Neuronal stem cell (in vitro differentiated cells): ENCODE data around the gene CALHM1.

Experiments
- DNase-seq: peaks from one replicate; pipeline ENCODE4 v3.0.0-alpha.2; 2013; ENCODE audit warnings: low spot score
- H2AFZ ChIP-seq: one replicate; pipeline ENCODE4 v1.6.1; 2013; ENCODE audit warnings: mild to moderate bottlenecking, low read length, inconsistent platforms
- H2AK5ac ChIP-seq: 2 replicates; pipeline ENCODE4 v1.6.1; 2013; ENCODE audit warnings: low read depth, mild to moderate bottlenecking, inconsistent platforms, low read length, moderate library complexity, mixed read lengths
- H2BK120ac ChIP-seq: 2 replicates; pipeline ENCODE4 v1.6.1; 2013; ENCODE audit warnings: low read depth, mild to moderate bottlenecking, inconsistent platforms, low read length, moderate library complexity, mixed read lengths
- H2BK12ac ChIP-seq: one replicate; pipeline ENCODE4 v1.6.1; 2013; ENCODE audit warnings: low read length, inconsistent platforms
- H2BK15ac ChIP-seq: 2 replicates; pipeline ENCODE4 v1.6.1; 2013; ENCODE audit warnings: mild to moderate bottlenecking, low read length, inconsistent platforms, mixed read lengths
- H2BK5ac ChIP-seq: one replicate; pipeline ENCODE4 v1.6.1; 2013; ENCODE audit warnings: inconsistent platforms, mild to moderate bottlenecking, low read length, moderate library complexity
- H3K14ac ChIP-seq: one replicate; pipeline ENCODE4 v1.6.1; 2013; ENCODE audit warnings: low read length, inconsistent platforms
- H3K18ac ChIP-seq: 2 replicates; pipeline ENCODE4 v1.6.1; 2013; ENCODE audit warnings: low read length, inconsistent platforms
- H3K23ac ChIP-seq: 2 replicates; pipeline ENCODE4 v1.6.1; 2013; ENCODE audit warnings: low read depth, mild to moderate bottlenecking, mixed read lengths, low read length, inconsistent platforms; ENCODE audit not compliant: poor library complexity
- H3K27ac ChIP-seq: replicated peaks from 3 replicates; pipeline ENCODE4 v1.5.1; 2013; ENCODE audit warnings: low read length, inconsistent platforms
- H3K27me3 ChIP-seq, 3 experiments: 2 replicates each; pipeline ENCODE4 v1.6.1; 2013; ENCODE audit warnings: low read length in 3 of 3, mild to moderate bottlenecking in 2 of 3, inconsistent platforms in 1 of 3, low read depth in 1 of 3, mixed read lengths in 1 of 3, moderate library complexity in 1 of 3; ENCODE audit not compliant: control insufficient read depth in 3 of 3, insufficient read depth in 3 of 3
- H3K36me3 ChIP-seq, 2 donors: replicated peaks in 1 of 2; 2 replicates each; pipeline ENCODE4 v1.6.1; 2013; ENCODE audit warnings: low read length in 2 of 2; ENCODE audit not compliant: control insufficient read depth in 2 of 2, insufficient read depth in 2 of 2
- H3K4ac ChIP-seq: 2 replicates; pipeline ENCODE4 v1.6.1; 2013; ENCODE audit warnings: inconsistent platforms, mild to moderate bottlenecking, low read length, moderate library complexity
- H3K4me1 ChIP-seq, 2 donors: 1 replicate in 1 of 2; 2 replicates in 1 of 2; pipeline ENCODE4 v1.6.1; 2013; ENCODE audit warnings: low read length in 2 of 2, low read depth in 1 of 2; ENCODE audit not compliant: control insufficient read depth in 2 of 2, insufficient read depth in 1 of 2
- H3K4me2 ChIP-seq: one replicate; pipeline ENCODE4 v1.6.1; 2013; ENCODE audit warnings: mild to moderate bottlenecking, low read length, inconsistent platforms; ENCODE audit not compliant: insufficient read depth, poor library complexity, severe bottlenecking
- H3K4me3 ChIP-seq, 2 donors: 2 replicates each; pipeline ENCODE4 v1.5.1; 2013; ENCODE audit warnings: low read length in 2 of 2, mild to moderate bottlenecking in 2 of 2, inconsistent platforms in 1 of 2, moderate library complexity in 1 of 2
- H3K79me1 ChIP-seq: one replicate; pipeline ENCODE4 v1.6.1; 2013; ENCODE audit warnings: low read depth, mild to moderate bottlenecking, inconsistent platforms, low read length, moderate library complexity
- H3K9ac ChIP-seq: one replicate; pipeline ENCODE4 v1.6.1; 2013; ENCODE audit warnings: mild to moderate bottlenecking, low read depth, low read length, inconsistent platforms; ENCODE audit not compliant: poor library complexity
- H3K9me3 ChIP-seq, 2 donors: replicated peaks in 1 of 2; 2 replicates each; pipeline versions ENCODE3 to v1.6.1; 2013; ENCODE audit warnings: low read length in 2 of 2, mild to moderate bottlenecking in 2 of 2, inconsistent platforms in 1 of 2, low read depth in 1 of 2, mixed read lengths in 1 of 2, moderate library complexity in 1 of 2; ENCODE audit not compliant: control insufficient read depth in 2 of 2, insufficient read depth in 1 of 2
- H4K8ac ChIP-seq: one replicate; pipeline ENCODE4 v1.6.1; 2013; ENCODE audit warnings: low read depth, mild to moderate bottlenecking, inconsistent platforms, low read length, moderate library complexity
- H4K91ac ChIP-seq: one replicate; pipeline ENCODE4 v1.6.1; 2013; ENCODE audit warnings: low read length, low read depth, mild to moderate bottlenecking, inconsistent platforms; ENCODE audit not compliant: poor library complexity
- WGBS, 2 donors: extraction: QIAGEN DNeasy Blood & Tissue Kit; methylation state at CpG; one replicate each; pipeline ENCODE4 v1.1.7; 2013; ENCODE audit warnings: missing lambda C conversion rate in 2 of 2, mixed read lengths in 1 of 2; ENCODE audit not compliant: insufficient read length in 2 of 2, insufficient replicate concordance in 1 of 2; ENCODE audit errors: extremely low coverage in 2 of 2; 5-methylcytosine and 5-hydroxymethylcytosine counted together

Gene CALHM1

DNA sequence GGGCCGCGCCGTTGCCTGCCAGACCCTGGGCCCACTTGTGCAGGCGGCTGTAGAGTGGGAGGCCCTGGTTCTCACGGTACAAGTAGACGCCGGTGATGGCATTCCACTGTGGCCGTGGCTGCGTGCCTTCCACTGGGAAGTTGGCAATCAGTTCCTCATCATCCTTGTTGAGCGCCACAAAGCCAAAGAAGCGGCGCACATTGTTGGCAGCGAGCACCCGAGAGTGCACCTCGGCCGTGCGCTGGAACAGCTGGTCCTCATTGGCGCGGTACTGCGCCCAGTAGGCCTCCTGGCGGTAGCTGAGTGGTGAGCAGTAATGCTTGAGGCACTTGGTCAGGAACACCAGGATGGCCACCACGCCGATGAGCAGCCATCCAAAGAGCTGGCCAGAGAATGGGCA is 11.5 kb downstream of the CALHM1 start:
- WGBS, 2 donors: no CpG with 5 or more reads among the region's 23 CpGs
- no peaks in the 10 kb centered on the region for H3K9me3 ChIP-seq
- H3K4me2 ChIP-seq: no peak overlapping the region
- peak overlapping the region; percentile 59 for H2BK5ac ChIP-seq
- no peak for DNase-seq
- H2AK5ac ChIP-seq: no peak overlapping the region
- no peak overlapping the region for H2AFZ ChIP-seq
- no peak overlapping the region for H3K18ac ChIP-seq
- no peak overlapping the region for H3K4ac ChIP-seq
- peak overlapping the region; percentile 2 for H3K9ac ChIP-seq
- no peak overlapping the region for H2BK12ac ChIP-seq
- H2BK120ac ChIP-seq: no peak overlapping the region
- no peak overlapping the region for H3K4me3 ChIP-seq
- no peak overlapping the region for H3K27ac ChIP-seq
- no peak overlapping the region for H3K14ac ChIP-seq
- H3K27me3 ChIP-seq: no peaks in the 10 kb centered on the region
- H3K79me1 ChIP-seq: no peaks in the 10 kb centered on the region
- no peak overlapping the region for H2BK15ac ChIP-seq
- H4K8ac ChIP-seq: no peak overlapping the region
- peaks cover 53 to 75% of the 10 kb centered on the region in 2 donors for H3K36me3 ChIP-seq
- no peak overlapping the region for H3K23ac ChIP-seq
- no peak overlapping the region for H4K91ac ChIP-seq
- peaks cover 0 to 9% of the 10 kb centered on the region in 2 donors for H3K4me1 ChIP-seq

DNA sequence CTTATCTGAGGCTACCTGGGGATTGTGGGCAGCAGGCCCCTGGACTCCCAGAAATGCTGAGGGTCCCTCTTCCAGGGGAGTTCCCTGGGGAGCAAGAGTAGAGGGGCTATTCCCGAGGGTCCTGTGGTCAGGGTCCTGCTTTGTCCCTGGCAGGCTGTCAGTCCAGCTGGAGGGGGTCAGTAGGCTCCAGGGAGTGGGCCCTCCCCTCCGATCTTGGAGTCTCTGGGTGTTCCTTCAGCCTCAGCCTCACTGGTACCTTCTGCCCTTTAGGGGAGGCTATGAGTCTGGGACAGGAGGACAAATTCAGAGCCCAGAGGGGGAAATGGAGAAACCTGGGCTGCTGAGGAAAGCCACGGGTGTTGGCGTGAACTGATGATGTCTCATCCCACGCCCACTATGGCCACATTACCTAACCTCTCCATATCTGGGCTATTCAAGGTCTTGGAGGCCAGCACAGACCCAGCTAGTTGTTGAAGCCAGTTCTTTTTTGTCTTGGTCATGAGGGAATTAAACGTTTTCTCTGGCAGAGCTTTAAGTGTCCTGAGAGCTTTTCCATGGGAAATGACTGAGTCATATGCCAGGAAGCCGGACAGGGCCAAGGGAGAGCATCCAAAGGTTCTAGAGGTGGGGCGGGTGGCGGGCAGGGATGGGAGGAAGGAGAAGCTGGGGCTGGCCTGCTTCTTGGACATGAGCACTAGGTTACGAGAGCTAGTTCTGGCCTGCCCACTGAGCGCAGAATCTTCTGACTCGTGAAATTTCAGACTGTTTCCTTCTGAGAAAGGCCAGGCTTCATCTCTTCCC is 12.7 kb downstream of the CALHM1 start:
- DNase-seq: no peak

DNA sequence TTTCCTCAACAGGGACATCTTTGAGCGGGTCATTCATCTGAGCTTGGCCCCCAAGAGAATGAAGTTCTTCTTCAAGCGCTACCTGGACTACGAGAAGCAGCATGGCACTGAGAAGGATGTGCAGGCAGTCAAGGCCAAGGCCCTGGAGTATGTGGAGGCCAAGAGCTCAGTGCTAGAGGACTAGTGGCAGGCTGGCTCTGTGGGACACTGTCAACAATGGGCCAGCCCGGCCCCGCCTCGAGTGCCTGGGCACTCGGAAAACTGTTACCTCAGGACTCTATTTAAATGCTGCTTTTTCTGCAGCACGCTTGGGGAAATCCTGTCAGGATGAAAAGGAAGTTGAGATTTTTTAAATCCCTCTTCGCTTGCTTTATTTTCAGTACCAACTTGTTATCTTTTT is 13.3 kb downstream of the CALHM1 start:
- H3K18ac ChIP-seq: no peak overlapping the region
- H3K4me3 ChIP-seq: no peak overlapping the region
- no peak overlapping the region for H2BK120ac ChIP-seq
- H3K27me3 ChIP-seq: no peaks in the 10 kb centered on the region
- H3K4me1 ChIP-seq: no peaks in the 10 kb centered on the region
- H4K8ac ChIP-seq: no peak overlapping the region
- H2BK12ac ChIP-seq: no peak overlapping the region
- H2AK5ac ChIP-seq: no peak overlapping the region
- no peak overlapping the region for H3K4me2 ChIP-seq
- H3K27ac ChIP-seq: no peak overlapping the region
- no peaks in the 10 kb centered on the region for H3K9me3 ChIP-seq
- no peak for DNase-seq
- H2BK5ac ChIP-seq: no peak overlapping the region
- no peak overlapping the region for H3K4ac ChIP-seq
- H3K79me1 ChIP-seq: no peaks in the 10 kb centered on the region
- no peak overlapping the region for H3K14ac ChIP-seq
- H3K9ac ChIP-seq: no peak overlapping the region
- no peak overlapping the region for H3K23ac ChIP-seq
- H3K36me3 ChIP-seq: peaks cover 61 to 93% of the 10 kb centered on the region in 2 donors
- H4K91ac ChIP-seq: no peak overlapping the region
- WGBS, 2 donors: no CpG with 5 or more reads among the region's 9 CpGs
- H2BK15ac ChIP-seq: no peak overlapping the region
- no peak overlapping the region for H2AFZ ChIP-seq

More for the DNA sequence above, 12.7 kb downstream of the CALHM1 start:
- Histone ChIP-seq H3K4ac (no peak overlapping the region), H3K27me3 (no peaks in the 10 kb centered on the region), H3K4me2 (no peak overlapping the region), H3K4me1 (no peaks in the 10 kb centered on the region), H3K18ac (no peak overlapping the region), H3K9ac (no peak overlapping the region), H2BK12ac (no peak overlapping the region), H3K23ac (no peak overlapping the region), H2BK5ac (peak overlapping the region; percentile 59), H2BK120ac (no peak overlapping the region), H3K14ac (no peak overlapping the region), H4K91ac (no peak overlapping the region), H4K8ac (no peak overlapping the region), H2AFZ (no peak overlapping the region), H3K9me3 (no peaks in the 10 kb centered on the region), H3K79me1 (no peaks in the 10 kb centered on the region), H2AK5ac (no peak overlapping the region), H3K27ac (no peak overlapping the region), H2BK15ac (no peak overlapping the region), H3K36me3 (peaks cover 58 to 87% of the 10 kb centered on the region in 2 donors), H3K4me3 (no peak overlapping the region)
- WGBS, 2 donors: no CpG with 5 or more reads among the region's 12 CpGs

DNA sequence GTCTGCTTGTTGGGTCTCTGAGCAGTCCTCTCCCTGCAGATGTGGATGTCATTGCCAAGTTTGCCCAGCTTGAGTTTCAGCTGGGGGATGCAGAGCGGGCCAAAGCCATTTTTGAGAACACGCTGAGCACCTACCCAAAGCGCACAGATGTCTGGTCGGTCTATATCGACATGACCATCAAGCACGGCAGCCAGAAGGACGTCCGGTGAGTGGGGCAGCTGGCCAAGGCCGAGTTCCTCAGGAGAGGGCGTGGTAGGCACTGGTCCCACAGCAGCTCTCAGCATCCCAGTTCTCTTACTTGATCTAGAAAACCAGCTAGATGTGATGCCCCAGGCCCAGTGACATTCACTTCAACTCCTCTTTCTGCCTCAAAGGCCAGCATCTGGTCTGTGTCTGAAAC is 14.2 kb downstream of the CALHM1 start:
- Histone ChIP-seq H3K4me2 (no peak overlapping the region), H2AFZ (no peak overlapping the region), H3K14ac (no peak overlapping the region), H3K18ac (no peak overlapping the region), H2AK5ac (no peak overlapping the region), H3K4me1 (no peaks in the 10 kb centered on the region), H3K9me3 (no peaks in the 10 kb centered on the region), H3K4ac (no peak overlapping the region), H2BK120ac (no peak overlapping the region), H4K8ac (no peak overlapping the region), H3K79me1 (no peaks in the 10 kb centered on the region), H3K27me3 (no peaks in the 10 kb centered on the region), H2BK12ac (no peak overlapping the region), H3K36me3 (peaks cover 58 to 93% of the 10 kb centered on the region in 2 donors), H2BK15ac (no peak overlapping the region), H3K23ac (no peak overlapping the region), H2BK5ac (no peak overlapping the region), H3K27ac (no peak overlapping the region), H3K4me3 (no peak overlapping the region), H3K9ac (no peak overlapping the region), H4K91ac (no peak overlapping the region)
- WGBS, 2 donors: no CpG with 5 or more reads among the region's 10 CpGs
- DNase-seq: no peak
